HG03025 (cell line): Measurements from ENCODE around the gene UBAC2.

Experiments
- ATAC-seq: cut with Tn5 transposase; IDR thresholded peaks from one replicate; pipeline ENCODE4 v1.9.1; 2021; ENCODE audit warnings: mild to moderate bottlenecking, moderate library complexity; ENCODE audit not compliant: unreplicated experiment, low FRiP score

UBAC2 gene

DNA sequence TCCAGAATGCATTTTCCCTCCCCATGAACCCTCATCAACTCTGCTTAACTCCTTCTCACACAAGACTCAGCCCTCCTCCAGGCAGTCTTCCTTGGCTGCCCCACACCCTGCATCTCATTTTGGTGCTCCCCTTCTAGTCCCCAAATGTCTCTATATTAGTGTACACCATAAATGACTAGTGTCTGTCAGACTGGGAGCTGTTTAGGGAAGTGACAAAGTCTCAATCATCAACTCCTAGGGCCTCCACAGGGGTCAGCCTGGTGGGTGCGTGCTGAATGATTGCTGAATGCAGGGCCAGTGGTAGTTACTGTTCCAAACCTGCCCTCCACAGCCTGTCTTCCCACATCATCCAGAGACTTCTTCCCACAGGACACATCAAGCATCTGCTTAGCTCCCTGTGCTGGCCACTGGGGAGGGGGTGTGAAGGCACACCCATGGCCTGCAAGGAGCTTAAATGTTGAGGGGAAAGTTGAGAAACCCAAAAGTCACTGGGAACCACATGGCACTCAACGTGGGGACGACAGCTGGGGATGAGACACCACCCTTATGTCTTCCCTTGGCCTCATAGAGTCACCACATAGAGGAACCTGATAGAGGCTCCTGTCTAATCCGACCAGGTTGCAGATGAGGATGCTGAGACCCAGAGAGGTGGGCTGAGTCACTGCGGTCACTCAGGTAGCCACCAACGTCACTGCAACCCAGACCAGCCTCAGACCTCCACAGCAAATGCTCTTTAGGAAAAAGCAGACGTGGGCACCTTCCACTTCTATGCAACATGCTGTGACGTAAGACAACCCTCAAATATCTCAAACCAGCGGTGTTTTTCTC is 221.3 kb downstream of the UBAC2 start:
- ATAC-seq: no peak

- no peak for ATAC-seq
Measured at GRCh38 chr13:99422586-99423220, 222.0 kb downstream of the UBAC2 start.

GRCh38 chr13:99425485-99426341 is 225.1 kb downstream of the UBAC2 start:
- ATAC-seq: peak; percentile 66

DNA sequence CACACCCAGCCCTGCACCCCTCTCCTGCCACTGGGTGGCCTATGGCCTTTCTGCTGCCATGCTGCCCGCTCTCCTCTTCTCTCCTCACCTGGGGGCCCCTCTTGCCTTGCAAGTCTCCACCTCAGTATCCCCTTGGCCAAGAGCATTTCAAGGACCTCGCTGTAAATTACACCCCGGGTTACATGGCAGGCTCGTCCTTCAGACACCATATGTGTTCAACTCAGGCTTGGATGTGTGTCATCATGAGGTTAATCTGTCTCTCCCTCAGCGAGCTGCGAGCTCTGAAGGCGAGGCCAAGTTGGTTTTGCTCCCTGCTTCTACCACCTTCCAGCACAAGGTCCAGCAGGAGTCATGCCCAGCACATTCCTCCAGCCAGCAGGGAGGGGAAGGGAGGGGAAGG is 225.8 kb downstream of the UBAC2 start:
- no peak for ATAC-seq

DNA sequence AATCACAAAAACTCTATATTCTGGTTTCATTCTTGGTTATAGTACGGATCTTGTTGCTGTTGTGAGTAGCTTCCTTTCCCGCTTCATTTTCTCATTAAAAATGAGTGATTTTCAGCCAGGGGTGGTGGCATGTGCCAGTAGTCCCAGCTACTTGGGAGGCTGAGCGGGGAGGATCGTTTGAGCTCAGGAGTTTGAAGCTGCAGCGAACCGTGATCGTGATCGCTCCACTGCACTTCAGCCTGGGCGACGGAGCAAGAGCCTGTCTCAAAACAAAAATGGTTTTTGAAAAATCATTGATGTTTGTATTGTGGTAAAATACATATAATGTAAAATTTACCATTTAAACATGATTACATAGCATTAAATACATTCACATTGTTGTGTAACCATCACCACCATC is 229.0 kb downstream of the UBAC2 start:
- no peak for ATAC-seq

- peak; percentile 28 for ATAC-seq
Measured at GRCh38 chr13:99431927-99432608, 231.4 kb downstream of the UBAC2 start.

GRCh38 chr13:99432609-99433542 is 232.2 kb downstream of the UBAC2 start:
- ATAC-seq: peak; percentile 40

DNA sequence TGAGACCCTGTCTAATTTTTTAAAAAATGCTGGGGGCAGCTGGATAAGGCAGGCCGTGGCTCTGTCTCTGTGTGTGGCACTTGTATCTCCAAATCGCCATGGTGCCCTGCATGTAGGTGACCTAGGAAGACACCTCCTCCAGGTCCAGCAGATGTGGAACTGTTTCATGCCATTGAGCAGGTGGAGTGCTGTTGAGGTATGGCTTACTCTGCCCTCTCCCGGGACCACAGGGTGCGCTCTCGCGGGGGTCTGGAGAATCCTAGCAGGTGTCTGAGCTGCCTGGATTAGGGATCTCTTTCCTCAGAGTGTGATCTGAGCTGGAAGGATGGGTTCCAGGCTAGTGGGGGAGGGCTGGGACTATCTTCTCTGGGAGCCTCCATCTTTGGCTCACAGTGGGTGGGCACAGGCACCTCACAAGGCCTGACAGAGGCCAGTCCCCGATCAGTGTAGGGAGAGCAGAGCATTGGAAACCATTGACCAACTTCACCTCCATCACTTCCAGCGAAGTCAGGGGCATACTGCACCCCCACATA is 233.0 kb downstream of the UBAC2 start:
- ATAC-seq: no peak

DNA sequence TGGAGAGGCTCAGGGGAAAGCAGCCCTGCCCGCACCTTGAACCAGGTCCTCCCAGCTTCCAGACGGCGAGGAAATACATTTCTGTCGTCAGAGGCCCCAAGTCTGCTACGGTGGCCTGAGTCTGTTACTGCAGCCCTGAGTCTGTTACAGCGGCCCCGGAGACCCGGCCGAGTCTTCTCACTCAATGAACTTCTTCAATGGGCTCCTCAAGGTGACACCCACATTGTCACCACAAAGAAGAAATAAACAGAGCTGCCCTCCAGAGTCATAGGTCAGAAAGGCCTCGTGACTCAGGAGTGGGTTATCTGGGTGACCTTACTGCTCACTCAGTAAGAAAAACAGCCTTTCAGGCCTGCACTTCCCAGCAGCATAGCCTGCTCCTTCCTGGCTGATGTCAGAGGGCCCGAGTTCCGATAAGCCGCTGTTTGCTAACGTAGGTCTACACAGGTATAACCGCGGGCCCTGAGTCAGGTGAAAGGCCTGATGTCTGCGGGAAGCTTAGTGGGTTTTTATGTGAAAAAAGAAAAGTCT is 233.7 kb downstream of the UBAC2 start:
- no peak for ATAC-seq

GRCh38 chr13:99435116-99435515 is 234.5 kb downstream of the UBAC2 start:
- ATAC-seq: no peak

- no peak for ATAC-seq
Measured at GRCh38 chr13:99435998-99436397, 235.3 kb downstream of the UBAC2 start.
